ACHN (cell line): Measurements from ENCODE around the gene TSPAN8.
"Not testable (repeated sequence)": the region's sequence is repeated elsewhere in the genome, so short reads cannot be mapped to it uniquely, and the experiment has no call there.

Experiments used
- DNase-seq: peaks from one replicate; pipeline ENCODE4 v3.0.0-alpha.2; 2015
- in situ Hi-C: cut with HindIII; loops from 2 replicates; pipeline ENCODE4 v1.10.0; 2017; ENCODE audit warnings: low sequenced_read_pairs, low pct_ligation_motif_present, low pct_unique_long_range_greater_than_20kb

Gene TSPAN8

DNA sequence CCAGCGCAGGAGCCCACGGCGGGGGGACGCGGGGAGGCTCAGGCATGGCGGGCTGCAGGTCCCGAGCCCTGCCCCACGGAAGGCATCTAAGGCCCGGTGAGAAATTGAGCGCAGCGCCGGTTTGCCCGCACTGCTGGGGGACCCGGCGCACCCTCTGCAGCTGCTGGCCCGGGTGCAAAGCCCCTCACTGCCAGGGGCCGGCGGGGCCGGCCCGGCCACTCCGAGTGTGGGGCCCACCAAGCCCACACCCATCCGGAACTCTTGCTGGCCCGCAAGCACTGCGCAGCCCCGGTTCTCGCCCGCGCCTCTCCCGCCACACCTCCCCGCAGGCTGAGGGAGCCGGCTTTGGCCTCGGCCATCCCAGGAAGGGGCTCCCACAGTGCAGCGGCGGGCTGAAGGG, 8.5 kb upstream of the TSPAN8 start:
- DNase-seq = no peak
- in situ Hi-C loops = no loop called here

DNA sequence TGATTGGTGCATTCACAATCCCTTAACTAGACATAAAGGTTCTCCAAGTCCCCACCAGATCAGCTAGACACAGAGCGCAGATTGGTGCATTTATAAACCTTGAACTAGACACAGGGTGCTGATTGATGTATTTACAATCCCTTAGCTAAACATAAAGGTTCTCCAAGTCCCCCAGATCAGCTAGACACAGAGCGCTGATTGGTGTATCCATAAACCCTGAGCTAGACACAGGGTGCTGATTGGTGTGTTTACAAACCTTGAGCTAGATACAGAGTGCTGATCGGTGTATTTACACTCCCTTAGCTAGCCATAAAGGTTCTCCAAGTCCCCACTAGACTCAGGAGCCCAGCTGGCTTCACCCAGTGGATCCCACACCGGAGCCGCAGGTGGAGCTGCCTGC, 8.0 kb upstream of the TSPAN8 start:
- in situ Hi-C loops, DNase-seq: not testable (repeated sequence)

DNA sequence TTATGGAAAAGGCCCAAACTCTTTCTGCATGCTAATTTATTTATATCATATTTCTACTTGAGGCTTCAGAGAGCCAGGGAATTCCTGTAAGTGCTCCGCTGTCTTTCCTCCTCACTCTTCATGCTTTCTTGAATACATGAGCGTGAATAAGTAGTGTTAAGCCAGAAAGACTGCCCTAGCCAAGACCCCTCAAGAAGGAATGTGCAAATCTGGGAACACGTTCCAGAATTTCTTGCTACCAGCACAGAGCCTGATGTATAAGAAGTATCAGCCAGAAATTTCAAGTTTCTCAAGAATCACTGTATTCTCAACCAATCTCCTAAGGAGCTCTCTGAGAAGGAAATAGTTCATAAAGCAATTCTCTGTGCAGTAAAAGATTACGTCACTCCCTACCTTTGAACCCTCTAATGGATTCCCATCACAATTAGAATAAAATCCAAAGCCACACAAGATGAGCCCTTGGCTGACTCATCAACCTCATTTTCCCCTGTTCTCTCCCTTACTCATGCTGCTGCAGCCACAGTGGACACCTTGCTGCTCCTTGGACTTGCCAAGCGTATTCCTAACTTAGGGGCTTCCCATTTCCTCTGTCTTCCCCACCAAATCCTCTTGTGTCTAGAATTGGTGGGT, 6.9 kb upstream of the TSPAN8 start:
- DNase-seq = no peak
- in situ Hi-C loops = no loop called here

DNA sequence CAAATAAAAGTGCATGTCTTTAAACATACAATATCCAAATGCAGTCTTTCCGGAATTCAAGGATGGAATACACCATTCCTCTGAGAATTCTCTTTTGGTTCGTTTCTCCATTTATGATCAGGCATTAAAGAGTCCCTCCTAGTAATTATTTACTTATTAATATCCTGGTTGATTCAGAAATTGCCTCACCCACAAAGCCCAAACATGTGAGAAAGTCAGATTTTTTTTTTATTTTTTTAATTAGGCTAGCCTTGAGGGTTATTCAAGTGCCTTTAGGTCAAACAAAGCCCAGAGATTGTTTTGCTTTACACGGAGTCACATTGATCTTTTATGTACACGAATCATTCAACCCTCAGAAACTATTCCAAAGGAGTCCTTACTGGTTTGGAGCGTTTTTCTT, 6.4 kb upstream of the TSPAN8 start:
- DNase-seq = no peak
- in situ Hi-C loops = no loop called here

DNA sequence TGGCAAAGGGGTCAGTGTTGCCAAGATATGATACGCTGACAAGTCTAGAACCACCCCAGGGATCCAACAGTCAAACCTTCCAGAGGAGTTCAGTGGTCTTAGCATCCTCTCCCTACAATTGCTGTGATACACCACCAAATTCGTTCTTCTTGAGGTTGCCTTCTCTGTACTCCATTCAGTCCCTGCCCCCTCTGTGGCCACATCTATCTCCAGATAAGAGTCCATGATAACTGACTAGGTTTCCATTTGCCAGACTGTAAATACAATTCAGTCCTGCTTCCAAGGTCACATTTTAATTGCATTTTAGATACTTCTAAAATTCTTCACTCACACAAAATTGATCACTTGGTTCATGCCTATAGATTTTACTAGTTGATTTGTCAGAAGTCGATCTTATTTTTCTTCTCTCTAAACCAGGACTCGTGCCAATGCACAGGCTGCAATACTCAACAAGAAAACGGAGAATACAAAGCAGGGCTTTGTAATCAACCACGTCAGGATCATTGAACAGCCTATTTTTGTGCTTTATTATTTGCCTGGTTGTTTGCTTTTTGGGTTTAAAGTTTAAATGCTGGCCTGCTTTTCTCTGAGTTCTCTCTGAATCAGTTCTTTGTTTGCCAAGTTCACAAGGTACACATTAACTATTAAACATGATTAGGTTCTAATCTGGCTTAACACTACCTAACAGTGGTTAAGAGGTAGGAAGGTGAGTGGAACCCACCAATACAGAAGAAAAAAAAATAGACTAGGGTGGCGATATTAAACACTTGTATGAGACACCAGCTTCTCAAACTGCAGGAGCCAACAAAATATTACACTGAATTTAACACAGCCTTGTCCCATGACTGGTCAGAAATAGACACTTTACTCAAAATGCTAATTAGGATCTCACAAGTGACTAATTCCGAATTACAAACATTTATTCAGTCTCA, 5.3 kb upstream of the TSPAN8 start:
- in situ Hi-C loops = no loop called here
- DNase-seq = no peak

DNA sequence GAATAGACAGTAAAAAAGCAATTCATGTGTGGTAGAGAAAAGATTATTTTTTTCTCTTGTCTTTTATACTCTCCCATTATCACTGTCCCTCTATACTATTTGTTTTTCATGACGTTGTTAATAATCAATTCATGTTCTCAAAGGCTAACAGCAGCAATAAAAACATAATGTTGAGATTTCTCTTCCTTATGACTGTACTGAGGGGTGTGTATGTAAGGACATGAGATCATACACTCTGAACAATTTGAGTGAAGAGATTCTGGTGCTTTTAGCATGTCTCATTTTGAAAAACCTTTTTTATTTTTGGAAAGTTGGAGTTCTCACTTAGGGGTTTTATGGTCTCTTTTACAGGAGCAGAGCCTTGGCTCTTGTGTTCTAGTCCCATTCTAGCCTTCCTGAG, 3.8 kb upstream of the TSPAN8 start:
- DNase-seq = no peak
- in situ Hi-C loops = no loop called here

DNA sequence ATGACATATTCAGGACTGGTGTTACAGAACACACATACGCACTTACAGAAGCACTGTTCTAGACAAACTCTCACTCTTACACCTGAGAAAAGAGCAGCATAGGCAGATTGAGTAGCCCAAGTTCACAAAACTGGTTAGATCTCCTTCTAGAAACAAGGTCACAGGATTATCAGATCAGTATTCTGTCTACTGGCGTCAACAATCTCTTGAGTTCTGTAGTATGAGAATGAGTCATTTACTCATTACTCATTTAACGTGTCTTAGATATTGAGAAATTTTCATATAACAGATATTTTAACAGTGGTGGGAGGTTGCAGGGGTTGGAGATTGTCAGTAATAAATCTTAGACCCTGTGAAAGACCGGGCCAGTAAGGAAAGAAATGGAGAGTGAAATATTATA, 2.8 kb upstream of the TSPAN8 start:
- no peak for DNase-seq
- in situ Hi-C loops = no loop called here

DNA sequence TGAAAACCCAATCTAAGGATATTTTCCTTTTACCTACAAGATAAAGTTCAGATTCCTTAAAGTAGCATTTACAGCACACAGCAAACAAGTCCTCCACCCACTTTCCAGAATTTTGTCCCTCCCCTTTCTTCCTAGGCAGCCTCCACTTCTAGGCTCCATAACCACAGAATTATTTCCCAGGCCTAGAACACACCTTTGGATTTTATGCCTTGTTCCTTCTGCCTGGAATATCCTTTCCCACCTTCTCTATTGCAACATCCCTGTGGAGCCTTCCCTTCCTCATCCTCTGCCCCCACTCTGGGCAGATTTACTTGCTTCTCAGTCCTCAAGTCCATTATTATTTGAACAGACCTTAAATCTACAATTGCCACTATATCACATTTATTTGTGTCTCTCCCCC, 2.1 kb upstream of the TSPAN8 start:
- no peak for DNase-seq
- in situ Hi-C loops = no loop called here

DNA sequence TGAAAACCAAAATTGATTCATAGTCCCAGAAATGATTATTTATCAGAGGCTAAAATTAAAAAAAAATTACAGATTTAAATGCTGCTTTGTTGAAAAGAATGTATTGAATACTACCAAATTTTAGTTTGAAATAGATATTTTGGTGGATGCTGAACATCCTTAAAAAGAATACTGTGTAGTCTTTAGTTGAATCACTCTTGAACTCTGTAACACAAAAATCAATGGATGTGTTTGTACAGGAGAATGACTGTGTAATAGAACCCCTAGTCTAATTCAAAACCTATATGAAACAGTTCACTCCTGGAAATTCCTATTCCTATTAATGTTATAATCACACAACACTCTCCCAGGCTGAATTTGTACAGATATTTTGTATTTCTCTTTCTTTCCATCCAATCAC, 1.5 kb upstream of the TSPAN8 start:
- in situ Hi-C loops = no loop called here
- no peak for DNase-seq

DNA sequence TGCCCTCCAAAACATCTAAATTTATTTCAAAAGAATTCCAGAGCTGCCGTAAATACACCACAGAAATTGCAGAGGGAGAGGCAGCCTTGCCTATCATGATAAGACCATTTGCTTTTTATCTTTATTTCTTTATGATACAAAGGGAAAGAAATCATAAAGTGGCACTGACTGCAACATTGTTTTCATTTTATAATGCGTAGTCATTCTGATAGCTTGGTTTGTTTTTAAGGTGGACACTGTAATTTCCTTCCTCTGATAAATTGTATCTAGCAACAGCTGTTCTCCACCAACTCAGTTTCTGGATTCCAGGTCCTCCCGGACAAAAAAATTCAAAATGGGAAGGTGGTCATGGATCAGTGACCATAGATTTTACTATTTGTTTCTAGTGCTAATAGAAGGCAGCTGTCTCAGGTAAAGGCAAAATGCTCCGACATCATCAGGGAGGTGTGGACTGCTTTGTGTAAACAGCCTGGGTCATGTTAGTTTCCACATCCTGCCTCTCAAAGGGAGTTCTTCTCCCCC, 623 bp upstream of the TSPAN8 start:
- DNase-seq = no peak
- in situ Hi-C loops = no loop called here

DNA sequence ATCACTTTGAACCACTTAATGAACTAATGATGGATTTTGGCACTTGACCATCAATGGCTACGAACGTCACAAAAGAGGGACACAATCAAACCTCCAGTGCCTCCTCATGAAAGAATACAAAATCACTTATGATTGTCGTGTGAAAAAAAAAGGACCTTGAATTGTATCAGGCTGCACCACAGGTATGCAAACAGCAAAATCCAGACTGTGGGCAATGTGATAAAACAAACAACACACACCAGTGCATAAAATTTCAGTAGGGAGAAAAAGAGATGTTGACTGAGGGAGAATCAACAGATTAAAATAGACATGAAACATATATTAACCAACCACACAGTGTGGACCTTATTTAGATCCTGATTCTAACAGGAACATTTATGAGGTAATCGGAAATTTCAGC, 2.6 kb downstream of the TSPAN8 start:
- DNase-seq = no peak
- in situ Hi-C loops = no loop called here

DNA sequence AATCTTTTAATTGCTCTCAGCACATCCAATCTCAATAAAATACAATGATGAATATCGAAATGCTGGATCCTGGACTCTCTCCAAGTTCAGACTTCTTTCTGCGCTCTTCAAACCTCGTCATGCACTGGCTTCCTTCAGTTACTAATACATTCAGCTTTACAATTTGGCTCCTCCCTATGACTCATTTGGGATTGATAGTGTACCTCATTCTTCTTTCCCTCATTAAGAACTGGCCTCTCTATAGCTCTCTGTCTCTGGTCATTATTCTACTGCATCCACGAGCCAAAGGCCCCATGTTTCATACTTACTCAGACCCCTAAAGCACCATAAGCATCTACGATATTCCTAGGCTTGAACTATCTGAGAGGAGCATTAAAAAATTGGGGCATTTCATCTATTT, 4.9 kb downstream of the TSPAN8 start:
- no peak for DNase-seq
- in situ Hi-C loops = no loop called here

DNA sequence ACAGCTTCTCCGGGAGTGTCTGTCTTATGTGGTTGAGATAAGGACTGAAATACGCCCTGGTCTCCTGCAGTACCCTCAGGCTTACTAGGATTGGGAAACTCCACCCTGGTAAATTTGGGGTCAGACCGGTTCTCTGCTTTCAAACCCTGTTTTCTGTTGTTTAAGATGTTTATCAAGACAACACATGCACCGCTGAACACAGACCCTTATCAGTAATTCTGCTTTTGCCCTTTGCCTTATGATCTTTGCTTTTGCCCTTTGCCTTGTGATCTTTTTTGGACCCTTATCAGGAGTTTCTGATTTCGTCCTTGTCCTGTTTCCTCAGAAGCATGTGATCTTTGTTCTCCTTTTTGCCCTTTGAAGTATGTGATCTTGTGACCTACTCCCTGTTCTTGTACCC, 7.8 kb downstream of the TSPAN8 start:
- in situ Hi-C loops = not testable (repeated sequence)

DNA sequence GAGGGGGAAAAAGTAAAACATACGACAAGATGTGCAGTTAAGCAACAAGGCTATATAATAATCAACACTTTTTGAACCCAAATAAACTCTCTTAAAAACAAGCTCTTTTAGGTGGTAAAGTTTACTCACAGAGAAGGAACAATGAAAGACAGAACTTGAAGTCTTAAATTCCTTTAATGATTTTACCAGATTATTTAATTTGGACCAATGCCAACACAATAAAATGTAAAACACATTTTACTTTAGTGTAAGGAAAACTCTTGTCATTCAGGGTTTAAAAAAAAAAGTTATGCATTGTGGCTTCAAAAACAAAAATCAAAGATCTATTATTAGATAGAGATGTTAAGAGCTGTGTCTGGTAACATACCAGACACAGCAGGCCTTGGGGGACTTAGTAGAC, 13.1 kb downstream of the TSPAN8 start:
- DNase-seq = no peak
- in situ Hi-C loops = no loop called here

More for the DNA sequence above, 7.8 kb downstream of the TSPAN8 start:
- not testable (repeated sequence) for DNase-seq

DNA sequence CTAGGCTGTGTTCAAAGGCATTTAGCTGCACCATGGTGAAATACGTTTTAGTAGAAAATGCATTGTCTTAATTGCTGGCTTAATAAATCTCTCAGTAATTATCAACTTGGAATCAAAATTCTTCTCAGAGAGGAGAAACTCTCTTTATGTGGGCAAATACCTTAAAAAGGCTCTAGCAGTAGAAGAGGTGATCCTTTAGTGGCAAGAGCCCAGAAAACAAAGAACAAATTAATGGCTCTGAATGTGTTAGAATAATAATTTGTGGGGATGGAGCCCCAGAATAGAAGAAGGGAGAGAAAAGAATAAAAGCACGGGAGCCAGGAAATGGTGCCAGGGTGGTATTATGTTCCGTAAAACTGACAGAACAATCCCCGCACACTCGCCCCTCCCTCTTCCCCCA, 14.8 kb downstream of the TSPAN8 start:
- DNase-seq = no peak
- in situ Hi-C loops = no loop called here

DNA sequence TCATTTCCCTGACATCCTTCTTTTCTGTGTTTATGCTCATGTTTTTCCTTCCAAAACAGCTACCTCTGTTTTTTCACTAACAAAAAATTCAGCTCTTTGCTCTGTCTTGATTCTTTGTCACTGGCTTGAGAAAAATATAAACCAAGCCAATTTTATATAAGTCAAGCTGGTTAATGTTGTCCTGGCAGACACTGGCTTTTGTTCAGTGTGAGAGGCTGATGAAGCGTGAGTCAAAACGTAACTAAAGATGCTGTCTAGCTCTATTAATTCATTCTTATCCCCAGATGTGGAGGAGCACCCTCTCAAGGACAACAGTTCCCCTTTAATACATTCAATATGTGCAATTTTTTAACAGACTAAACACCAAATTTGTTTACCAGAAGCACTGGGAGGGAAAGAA, 15.8 kb downstream of the TSPAN8 start:
- in situ Hi-C loops = no loop called here
- DNase-seq = no peak

DNA sequence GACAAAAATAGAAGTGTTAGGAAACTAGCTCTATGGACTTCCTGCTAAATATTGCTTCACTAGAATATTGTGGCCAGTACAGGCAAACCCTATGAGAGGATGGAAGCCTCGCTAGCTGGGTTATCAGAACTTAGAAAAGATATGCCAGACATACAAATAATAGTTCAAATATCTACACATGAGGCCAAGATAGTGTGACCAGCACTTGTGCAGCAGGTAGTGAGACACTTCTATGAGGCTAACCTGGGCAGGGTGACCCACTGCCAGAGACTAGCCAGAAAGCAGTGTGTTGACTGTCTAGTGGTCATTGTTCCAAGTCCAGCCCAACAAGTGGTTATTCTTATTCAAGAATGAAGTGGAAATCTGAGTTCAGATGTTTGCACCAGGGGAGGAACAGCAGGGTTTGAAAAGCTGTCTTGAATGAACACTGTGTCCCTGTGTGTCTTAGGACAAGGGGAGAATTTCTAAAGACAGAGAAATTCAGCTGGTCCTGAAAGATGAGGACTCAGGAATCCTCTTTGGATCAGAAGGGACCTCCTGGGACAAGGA, 16.3 kb downstream of the TSPAN8 start:
- in situ Hi-C loops = no loop called here
- no peak for DNase-seq

DNA sequence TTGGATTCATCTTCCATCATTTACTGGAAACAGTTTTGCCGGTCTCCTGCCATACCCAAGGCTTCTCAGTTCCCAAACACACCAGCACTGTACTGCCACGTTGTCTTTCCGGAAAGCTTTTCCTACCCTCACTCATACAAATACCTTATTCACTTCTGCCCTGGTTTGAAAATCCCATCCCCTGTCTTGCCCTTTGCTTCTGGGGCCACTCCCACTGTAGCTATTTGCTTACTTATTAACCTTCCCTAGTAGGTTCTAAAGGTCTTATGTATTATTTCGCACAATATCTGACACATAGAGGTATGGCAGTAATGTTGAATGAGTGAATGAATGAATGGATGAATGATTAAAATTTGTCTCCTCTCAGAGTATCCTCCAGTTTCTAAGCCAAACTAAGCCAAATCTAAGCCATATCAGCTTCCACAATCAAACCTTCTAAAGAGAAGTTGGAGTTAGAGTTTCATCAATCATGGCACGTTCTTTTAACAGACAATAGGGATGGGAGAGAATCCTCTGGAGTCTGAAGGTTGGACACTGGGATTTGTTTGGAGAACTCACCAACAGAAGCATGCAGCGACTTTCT, 18.6 kb downstream of the TSPAN8 start:
- in situ Hi-C loops = no loop called here
- DNase-seq = no peak

DNA sequence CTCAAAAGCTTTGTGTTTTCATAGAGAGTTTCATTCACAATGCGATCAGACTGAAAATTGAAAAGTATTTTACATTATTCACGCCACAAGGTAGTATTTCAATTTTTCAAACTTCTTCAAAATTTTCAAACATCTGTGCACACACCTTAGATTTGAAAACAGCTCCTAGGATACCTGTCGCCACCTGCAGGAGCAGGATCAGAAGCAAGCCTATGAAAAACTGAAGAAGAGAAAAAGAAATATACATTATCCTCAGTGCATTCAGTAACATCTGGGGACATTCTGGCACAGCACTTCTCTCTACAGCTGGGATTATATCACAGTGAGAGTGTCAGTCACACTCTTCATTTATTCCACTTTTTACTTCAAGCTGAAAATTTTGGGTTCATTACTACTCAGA, 19.8 kb downstream of the TSPAN8 start:
- in situ Hi-C loops = no loop called here
- DNase-seq = no peak
